K562 (cell line): ENCODE results near the gene MCC. TPM values are rescaled to one million over a fixed set of nuclear protein-coding genes. Genes with fewer than 3 reads are reported as not detected.

Source experiments
- BHLHE40 ChIP-seq: IDR thresholded peaks from 2 replicates; pipeline ENCODE4 v1.6.1; 2011; ENCODE audit warnings: low read length, improper control_type of control experiment
- FOXJ3 ChIP-seq: sonication (generic); formaldehyde crosslinking; IDR thresholded peaks from 2 replicates; pipeline ENCODE4 v1.4.0; 2020; ENCODE audit warnings: mild to moderate bottlenecking, missing genetic modification reagents
- FUS ChIP-seq: fragments of 200-400 bp; formaldehyde crosslinking; optimal IDR thresholded peaks from 2 replicates; pipeline ENCODE3; 2017; ENCODE audit warnings: low read depth, low read length
- HDAC3 ChIP-seq: fragments of 450-650 bp; IDR thresholded peaks from 2 replicates; pipeline ENCODE4 v1.6.1; 2018; ENCODE audit warnings: borderline replicate concordance, mild to moderate bottlenecking, moderate library complexity; ENCODE audit not compliant: partially characterized antibody
- HLTF ChIP-seq: fragments of 450-650 bp; IDR thresholded peaks from 2 replicates; pipeline ENCODE4 v1.6.1; 2016
- ILK ChIP-seq: fragments of 450-650 bp; IDR thresholded peaks from 2 replicates; pipeline ENCODE4 v1.6.1; 2016; ENCODE audit warnings: missing genetic modification characterization, low read depth, mild to moderate bottlenecking, missing compliant biosample characterization, moderate library complexity, borderline replicate concordance
- MAFG ChIP-seq: fragments of 450-650 bp; conservative IDR thresholded peaks from 2 replicates; pipeline ENCODE4 v1.6.1; 2016; ENCODE audit warnings: missing genetic modification characterization, missing compliant biosample characterization
- MTA1 ChIP-seq: fragments of 450-650 bp; IDR thresholded peaks from 2 replicates; pipeline ENCODE4 v1.6.1; 2017; ENCODE audit warnings: borderline replicate concordance
- MTF1 ChIP-seq: fragments of 250-450 bp; sonication (Bioruptor Pico); IDR thresholded peaks from 2 replicates; pipeline ENCODE4 v1.9.0; 2021; ENCODE audit warnings: moderate library complexity, mild to moderate bottlenecking, inconsistent platforms, borderline replicate concordance
- NCOA4 ChIP-seq: fragments of 450-650 bp; IDR thresholded peaks from 2 replicates; pipeline ENCODE4 v1.6.1; 2018; ENCODE audit warnings: mild to moderate bottlenecking; ENCODE audit not compliant: partially characterized antibody
- PHB ChIP-seq: fragments of 250-450 bp; sonication (Bioruptor Pico); IDR thresholded peaks from 2 replicates; pipeline ENCODE4 v1.5.0; 2021
- SAP30 ChIP-seq: fragments of 200-600 bp; sonication (generic); IDR thresholded peaks from 2 replicates; pipeline ENCODE4 v1.6.1; 2012; ENCODE audit warnings: borderline replicate concordance, low read depth, mild to moderate bottlenecking, moderate library complexity, low read length, control low read depth, inconsistent platforms; ENCODE audit not compliant: insufficient read depth, poor library complexity, severe bottlenecking
- SREBF2 ChIP-seq: sonication (generic); formaldehyde crosslinking; IDR thresholded peaks from 2 replicates; pipeline ENCODE4 v1.4.0; 2020; ENCODE audit warnings: mild to moderate bottlenecking, missing genetic modification reagents
- SRSF7 ChIP-seq: fragments of 200-400 bp; formaldehyde crosslinking; optimal IDR thresholded peaks from 2 replicates; pipeline ENCODE3; 2017; ENCODE audit warnings: mild to moderate bottlenecking, low read depth, low read length
- USF1 ChIP-seq: sonication (generic); formaldehyde crosslinking; IDR thresholded peaks from 2 replicates; pipeline ENCODE4 v1.9.0; 2022; ENCODE audit warnings: mild to moderate bottlenecking, missing genetic modification reagents
- ZBTB11 ChIP-seq, 3 experiments: fragments of 200-800 bp in 1 of 3; fragments of 250-450 bp in 1 of 3; fragments of 450-650 bp in 1 of 3; sonication (Bioruptor Pico) in 1 of 3; sonication (Bioruptor generic) in 1 of 3; formaldehyde crosslinking in 1 of 3; IDR thresholded peaks; 2 replicates each; pipeline versions ENCODE4 v1.6.1 to v1.8.0; 2016 to 2022; ENCODE audit warnings: mild to moderate bottlenecking in 2 of 3, missing genetic modification characterization in 2 of 3, missing compliant biosample characterization in 1 of 3, moderate library complexity in 1 of 3
- ZFP30 ChIP-seq: fragments of 250-450 bp; sonication (Bioruptor Pico); IDR thresholded peaks from 2 replicates; pipeline ENCODE4 v1.8.0; 2022; ENCODE audit warnings: moderate library complexity, mild to moderate bottlenecking, inconsistent platforms, borderline replicate concordance
- ZNF274 ChIP-seq: IDR thresholded peaks from 2 replicates; pipeline ENCODE4 v1.6.1; 2011; ENCODE audit warnings: low read depth, mild to moderate bottlenecking, low read length, moderate library complexity, borderline replicate concordance
- ZNF398 ChIP-seq: fragments of 250-450 bp; sonication (Bioruptor Pico); IDR thresholded peaks from 2 replicates; pipeline ENCODE4 v1.8.0; 2021; ENCODE audit warnings: moderate library complexity, mild to moderate bottlenecking, inconsistent platforms
- polyA plus RNA-seq, 8 experiments: library from polyadenylated mRNA; depleted of rRNA in 4 of 8; stranded (reverse) in 5 of 8; unstranded in 3 of 8; fragments of >200 nt; fragmentation: Nextera tagmentation in 2 of 8; fragmentation: Illumina TruSeq in 1 of 8; extraction: Ambion mirVana in 2 of 8; extraction: Trizol in 1 of 8; gene quantifications; 2 replicates each; pipeline versions ENCODE4 v1.2.1 to v1.2.3, GENCODE V29; 2011 to 2014; ENCODE audit warnings: inconsistent platforms in 1 of 8, missing spikeins in 1 of 8
- total RNA-seq, 7 experiments: library from RNA; depleted of rRNA in 6 of 7; stranded (reverse); fragments of >200 nt in 6 of 7; fragmentation: Illumina TruSeq in 2 of 7; extraction: Trizol in 2 of 7; gene quantifications; 2 replicates each; pipeline versions ENCODE4 v1.2.1 to v1.2.3, GENCODE V29; 2011 to 2021; ENCODE audit warnings: low replicate concordance in 1 of 7
- TF ChIP-seq, protein P1 (sequence below): sonication (generic); formaldehyde crosslinking; IDR thresholded peaks from 2 replicates; pipeline ENCODE4 v1.8.0; 2022; ENCODE audit warnings: mild to moderate bottlenecking, missing genetic modification reagents

Gene MCC
- total and polyA plus RNA-seq, 9 of the 15 experiments (the other 6 are each of a cell fraction or from before 2014, with no cell fraction given), result 0.04 to 0.24 (median 0.06) TPM; not detected in 1

DNA sequence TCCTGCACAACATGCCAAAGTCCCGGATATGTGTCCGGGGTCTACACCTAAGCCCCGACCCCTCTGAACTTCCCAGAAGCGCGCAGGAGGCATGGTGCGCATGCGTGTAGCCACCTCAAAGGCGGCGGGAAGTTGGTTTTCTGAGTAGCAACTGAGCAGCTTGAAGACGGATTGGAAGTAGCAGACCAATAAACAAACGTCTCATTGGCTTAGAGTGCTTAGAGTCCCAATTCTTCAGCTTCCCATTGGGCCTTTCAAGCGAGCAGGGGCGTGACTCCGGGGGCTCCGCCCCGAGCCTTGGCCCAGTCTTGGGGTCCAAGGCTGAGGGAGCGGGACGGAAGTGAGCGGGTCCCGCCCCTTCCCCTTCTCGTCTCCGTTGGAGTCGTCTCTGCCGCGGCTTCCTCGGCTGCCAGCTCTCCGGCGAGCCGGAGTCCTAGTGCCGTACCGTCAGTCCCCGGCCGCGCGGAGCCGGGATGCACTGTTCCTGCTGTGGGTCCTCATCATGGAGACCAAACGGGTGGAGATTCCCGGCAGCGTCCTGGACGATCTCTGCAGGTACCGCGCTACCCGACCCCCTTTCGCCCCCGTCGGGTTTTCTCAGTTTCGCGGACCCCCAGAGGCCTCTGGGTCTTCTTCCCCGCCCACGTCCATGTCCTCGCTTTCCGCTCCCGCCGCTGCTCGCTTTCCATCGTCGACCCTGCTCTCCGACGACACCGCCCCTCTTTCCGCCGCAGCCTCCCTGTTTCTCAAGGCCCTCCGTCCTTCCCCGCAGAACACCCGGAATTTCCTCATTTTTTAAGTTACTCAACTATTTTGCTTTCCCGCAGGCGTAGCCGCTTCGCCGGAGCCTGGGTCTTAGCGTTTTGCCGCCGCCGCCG lies 511.6 kb downstream of the MCC start, which contains the start of gene DCP2 (continued):
- TF ChIP-seq SREBF2 (CRISPR knock-in tag), result no peak
- peak; percentile 49 for TF ChIP-seq SAP30
- TF ChIP-seq HDAC3, result no peak
- TF ChIP-seq BHLHE40, result no peak; the same call in 1 of the 2 replicates
- no peak for TF ChIP-seq ZNF274
- TF ChIP-seq MTF1, result no peak
- no peak for TF ChIP-seq FUS
- no peak for TF ChIP-seq SRSF7
- TF ChIP-seq PHB (CRISPR knock-in tag), result no peak
- TF ChIP-seq, protein P1, sequence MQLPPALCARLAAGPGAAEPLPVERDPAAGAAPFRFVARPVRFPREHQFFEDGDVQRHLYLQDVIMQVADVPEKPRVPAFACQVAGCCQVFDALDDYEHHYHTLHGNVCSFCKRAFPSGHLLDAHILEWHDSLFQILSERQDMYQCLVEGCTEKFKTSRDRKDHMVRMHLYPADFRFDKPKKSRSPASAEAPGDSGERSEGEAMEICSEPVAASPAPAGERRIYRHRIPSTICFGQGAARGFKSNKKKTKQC (CRISPR knock-in tag), result no peak
- TF ChIP-seq MTA1, result no peak
- TF ChIP-seq ZBTB11 (CRISPR knock-in tag; IDR thresholded peaks at IDR 0.05), result 0 out of 6 replicates have a peak, but pooled peaks of 1 of the 3 experiments have one; percentile 43
- no peak for TF ChIP-seq USF1 (CRISPR knock-in tag)
- TF ChIP-seq NCOA4, result no peak
- no peak for TF ChIP-seq MAFG (tag)
- no peak for TF ChIP-seq ILK
- no peak for TF ChIP-seq HLTF
- TF ChIP-seq FOXJ3 (CRISPR knock-in tag), result no peak
- TF ChIP-seq ZNF398 (CRISPR knock-in tag), result no peak
- TF ChIP-seq ZFP30 (CRISPR knock-in tag), result no peak
